ENCODE results near the gene TBC1D21.

DNA sequence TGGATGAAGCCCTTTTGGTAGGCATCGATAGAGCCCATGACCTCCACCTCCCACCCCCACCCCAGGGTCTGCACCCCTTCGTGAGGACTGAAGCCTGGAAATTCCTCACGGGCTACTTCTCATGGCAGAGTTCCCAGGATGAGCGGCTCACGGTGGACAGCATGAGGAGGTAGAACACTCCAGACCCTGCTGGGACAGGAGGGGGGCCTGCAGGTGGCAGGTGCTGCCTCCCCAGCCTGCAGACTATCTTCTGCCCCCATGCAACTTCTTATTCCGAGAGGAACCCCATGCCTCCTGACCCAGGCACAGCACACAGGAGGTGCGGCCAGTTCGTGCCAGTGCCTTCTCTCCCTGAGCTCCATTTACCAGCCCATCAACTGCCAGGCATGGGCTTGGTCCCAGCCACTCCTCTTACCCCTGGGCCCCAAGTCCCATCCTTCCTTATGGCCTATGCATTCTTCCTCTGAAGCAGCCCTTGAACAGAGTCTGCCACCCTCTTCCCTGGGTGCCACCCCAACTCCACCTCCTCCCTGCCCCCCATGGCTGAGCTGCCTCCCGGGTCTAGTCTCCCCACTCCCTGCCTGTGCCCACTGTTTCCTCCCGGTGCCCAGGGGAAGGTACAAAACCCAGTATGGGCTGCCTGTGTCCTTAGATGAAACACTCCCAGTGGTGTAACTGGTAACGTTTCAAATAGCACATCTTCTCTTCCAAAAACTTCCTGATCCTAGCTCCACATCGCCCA lies 8.4 kb downstream of the TBC1D21 start:
- no peak for TF ChIP-seq CTCF (IDR thresholded peaks at IDR 0.05)
- TF ChIP-seq POLR2A (IDR thresholded peaks at IDR 0.05) = no peak

Measured in body of pancreas (tissue), 4 donors.